ENCODE results near the gene COL5A1. TPM values are rescaled to one million over a fixed set of nuclear protein-coding genes. Genes with fewer than 3 reads are reported as not detected.

Gene COL5A1
- total RNA-seq, 2 donors from 2014 or later = not detected

- H3K4me3 Mint-ChIP-seq = no peak overlapping the region
- no peaks in the 10 kb centered on the region for H3K4me1 Mint-ChIP-seq (ENCODE audit: low read depth in 2 of 2)
- ATAC-seq = no peak
- DNase-seq (ENCODE audit: low spot score) = peak; percentile 57
- peaks cover 2 to 6% of the 10 kb centered on the region in 2 donors for H3K27me3 Mint-ChIP-seq
- H3K27ac Mint-ChIP-seq = no peak overlapping the region
- no peaks in the 10 kb centered on the region for H3K36me3 Mint-ChIP-seq
- H3K9me3 Mint-ChIP-seq = no peaks in the 10 kb centered on the region
Measured at GRCh38 chr9:134618163-134618832, 23.3 kb upstream of the COL5A1 start.

GRCh38 chr9:134618833-134619447, 22.7 kb upstream of the COL5A1 start:
- Mint-ChIP-seq H3K9me3 (no peaks in the 10 kb centered on the region), H3K36me3 (no peaks in the 10 kb centered on the region)
- no peak for ATAC-seq

DNA sequence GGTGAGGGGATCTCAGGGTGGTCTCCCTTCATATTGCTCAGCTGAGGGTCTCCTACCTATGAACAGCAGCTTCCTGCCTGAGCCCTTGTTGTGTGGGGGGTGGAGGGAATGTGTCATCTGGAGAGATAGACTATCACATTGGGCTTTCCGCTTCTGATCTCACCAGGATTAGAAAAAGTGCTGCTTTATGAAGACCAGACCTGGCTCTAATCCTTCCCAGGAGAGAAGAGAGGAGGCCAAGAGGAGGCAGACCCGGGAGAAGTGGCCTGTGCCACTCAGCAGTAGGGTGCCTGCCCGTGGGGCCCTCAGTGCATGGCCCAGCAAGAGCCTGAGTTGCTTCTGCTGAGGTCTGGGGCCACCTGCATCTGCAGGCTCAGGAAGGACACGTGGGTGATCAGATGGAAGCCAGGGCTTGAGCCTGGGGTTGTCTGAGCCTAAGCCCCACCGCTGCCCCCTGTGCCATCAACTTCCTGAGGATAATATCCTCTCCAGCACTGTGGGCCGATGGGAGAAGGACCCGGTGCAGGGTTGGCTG, 22.1 kb upstream of the COL5A1 start:
- Mint-ChIP-seq H3K27ac (no peak overlapping the region), H3K4me1 (ENCODE audit: low read depth in 2 of 2) (no peaks in the 10 kb centered on the region), H3K9me3 (no peaks in the 10 kb centered on the region), H3K4me3 (no peak overlapping the region), H3K36me3 (no peaks in the 10 kb centered on the region), H3K27me3 (peaks cover 0 to 6% of the 10 kb centered on the region in 2 donors)
- ATAC-seq (no peak), DNase-seq (ENCODE audit: low spot score) (peak; percentile 56)

More at GRCh38 chr9:134618833-134619447, 22.7 kb upstream of the COL5A1 start:
- Mint-ChIP-seq H3K27ac (no peak overlapping the region), H3K27me3 (peaks cover 0 to 6% of the 10 kb centered on the region in 2 donors), H3K4me1 (ENCODE audit: low read depth in 2 of 2) (no peaks in the 10 kb centered on the region), H3K4me3 (no peak overlapping the region)
- DNase-seq (ENCODE audit: low spot score) = peak; percentile 1

GRCh38 chr9:134619983-134620661, 21.5 kb upstream of the COL5A1 start:
- ATAC-seq (no peak), DNase-seq (ENCODE audit: low spot score) (peak; percentile 44)
- Mint-ChIP-seq H3K4me1 (ENCODE audit: low read depth in 2 of 2) (no peaks in the 10 kb centered on the region), H3K4me3 (no peak overlapping the region), H3K36me3 (no peaks in the 10 kb centered on the region), H3K27me3 (peaks cover 0 to 6% of the 10 kb centered on the region in 2 donors), H3K9me3 (no peaks in the 10 kb centered on the region), H3K27ac (no peak overlapping the region)

- H3K9me3 Mint-ChIP-seq = no peaks in the 10 kb centered on the region
- DNase-seq (ENCODE audit: low spot score) = peak; percentile 6
- no peak for ATAC-seq
Measured at GRCh38 chr9:134620751-134621557, 20.6 kb upstream of the COL5A1 start.

DNA sequence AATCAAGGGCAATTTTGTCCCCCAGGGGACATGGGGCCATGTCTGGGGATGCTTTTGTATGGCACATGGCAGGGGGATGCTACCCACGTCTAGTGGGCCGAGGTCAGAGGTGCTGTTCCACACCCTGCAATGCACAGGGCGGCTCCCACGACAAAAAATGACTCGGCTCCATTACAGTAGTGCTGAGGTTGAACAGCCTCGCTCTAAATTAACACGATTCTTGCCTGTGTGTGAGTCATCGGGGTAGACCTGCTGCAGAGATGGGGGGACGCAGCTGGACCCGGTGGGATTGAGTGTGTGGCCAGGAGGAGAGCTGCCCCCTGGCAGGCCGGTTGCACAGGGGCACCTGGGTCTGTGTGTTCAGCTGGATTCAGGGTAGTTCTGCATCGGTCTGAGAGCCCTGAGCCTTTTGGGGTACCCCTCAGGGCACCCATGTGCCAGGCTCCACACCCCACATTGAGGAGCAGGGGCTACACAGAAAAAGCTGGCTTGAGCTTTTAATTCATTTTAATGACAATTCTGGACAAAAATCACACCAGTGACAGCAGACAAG, 20.0 kb upstream of the COL5A1 start:
- H3K4me1 Mint-ChIP-seq (ENCODE audit: low read depth in 2 of 2) = no peaks in the 10 kb centered on the region
- H3K9me3 Mint-ChIP-seq = no peaks in the 10 kb centered on the region
- ATAC-seq (no peak), DNase-seq (ENCODE audit: low spot score) (peak; percentile 59)
- H3K27me3 Mint-ChIP-seq = peaks cover 0 to 3% of the 10 kb centered on the region in 2 donors
- H3K4me3 Mint-ChIP-seq = no peak overlapping the region
- H3K27ac Mint-ChIP-seq = no peak overlapping the region
- no peaks in the 10 kb centered on the region for H3K36me3 Mint-ChIP-seq

More at GRCh38 chr9:134620751-134621557, 20.6 kb upstream of the COL5A1 start:
- H3K4me1 Mint-ChIP-seq (ENCODE audit: low read depth in 2 of 2) = no peaks in the 10 kb centered on the region
- H3K36me3 Mint-ChIP-seq = no peaks in the 10 kb centered on the region
- H3K4me3 Mint-ChIP-seq = no peak overlapping the region
- H3K27ac Mint-ChIP-seq = no peak overlapping the region
- peaks cover 0 to 3% of the 10 kb centered on the region in 2 donors for H3K27me3 Mint-ChIP-seq

DNA sequence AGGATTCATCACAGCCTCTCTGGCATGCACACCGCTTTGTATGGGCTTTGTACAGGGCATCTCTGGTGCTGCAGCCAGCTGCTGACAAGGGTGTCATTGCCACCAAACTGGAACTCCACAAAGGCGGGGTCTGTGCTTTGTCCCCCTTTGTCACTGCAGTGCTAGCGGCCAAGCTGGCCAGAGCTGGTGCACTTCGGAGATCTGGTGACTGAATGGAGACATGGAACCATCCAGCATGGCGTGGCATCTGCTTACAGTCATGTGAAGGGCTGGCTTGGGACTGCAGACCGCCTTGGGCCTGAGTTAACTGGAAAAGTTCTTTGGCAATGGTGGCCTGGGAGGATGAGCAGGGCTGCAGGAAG, 18.7 kb upstream of the COL5A1 start:
- Mint-ChIP-seq H3K9me3 (no peaks in the 10 kb centered on the region), H3K27me3 (peaks cover 0 to 3% of the 10 kb centered on the region in 2 donors), H3K4me1 (ENCODE audit: low read depth in 2 of 2) (no peaks in the 10 kb centered on the region), H3K27ac (no peak overlapping the region), H3K4me3 (no peak overlapping the region), H3K36me3 (no peaks in the 10 kb centered on the region)
- no peak for ATAC-seq
- DNase-seq (ENCODE audit: low spot score) = peak; percentile 48

DNA sequence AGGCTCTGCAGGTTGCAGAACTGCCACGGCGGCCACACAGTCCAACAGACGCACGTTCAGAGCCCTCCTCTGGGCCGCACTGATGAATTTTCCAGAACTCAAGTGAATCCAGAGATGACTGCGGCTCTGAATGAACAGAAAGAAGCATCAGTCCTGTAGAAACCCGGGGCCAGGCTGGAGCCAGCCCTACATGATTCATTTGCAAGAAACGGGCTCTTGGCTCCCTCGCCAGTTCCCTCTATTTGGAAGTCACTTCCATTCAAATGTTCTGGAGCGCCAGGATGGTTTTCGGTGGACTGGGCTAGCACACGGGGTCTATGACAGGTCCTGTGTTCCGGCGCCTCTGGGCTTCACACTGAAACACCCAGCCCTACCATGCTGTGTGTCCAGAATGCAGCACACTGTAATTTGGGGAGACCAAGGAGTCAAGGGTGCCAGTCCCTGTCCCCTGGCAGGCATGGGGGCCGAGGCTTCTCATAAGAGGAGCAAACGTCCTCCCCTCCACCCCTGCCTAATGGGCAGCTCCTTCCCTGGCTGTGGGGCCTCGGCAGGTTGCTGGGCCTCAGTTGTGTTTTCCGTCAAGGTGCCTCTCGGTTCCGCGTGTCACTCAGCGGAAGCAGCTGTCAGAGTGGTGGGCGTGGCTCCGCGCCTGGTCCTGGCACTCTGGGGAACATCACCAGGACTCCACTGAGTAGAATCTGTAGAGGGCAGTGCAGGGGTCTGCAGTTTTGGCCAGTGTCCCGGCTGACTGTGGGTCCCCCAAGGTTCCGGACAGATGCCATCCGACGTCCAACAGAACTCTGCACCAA, 18.1 kb upstream of the COL5A1 start:
- peaks cover 0 to 3% of the 10 kb centered on the region in 2 donors for H3K27me3 Mint-ChIP-seq
- DNase-seq (ENCODE audit: low spot score) (peak; percentile 34), ATAC-seq (no peak)
- H3K9me3 Mint-ChIP-seq = no peaks in the 10 kb centered on the region
- no peak overlapping the region for H3K27ac Mint-ChIP-seq
- H3K36me3 Mint-ChIP-seq = no peaks in the 10 kb centered on the region
- no peaks in the 10 kb centered on the region for H3K4me1 Mint-ChIP-seq (ENCODE audit: low read depth in 2 of 2)
- no peak overlapping the region for H3K4me3 Mint-ChIP-seq

DNA sequence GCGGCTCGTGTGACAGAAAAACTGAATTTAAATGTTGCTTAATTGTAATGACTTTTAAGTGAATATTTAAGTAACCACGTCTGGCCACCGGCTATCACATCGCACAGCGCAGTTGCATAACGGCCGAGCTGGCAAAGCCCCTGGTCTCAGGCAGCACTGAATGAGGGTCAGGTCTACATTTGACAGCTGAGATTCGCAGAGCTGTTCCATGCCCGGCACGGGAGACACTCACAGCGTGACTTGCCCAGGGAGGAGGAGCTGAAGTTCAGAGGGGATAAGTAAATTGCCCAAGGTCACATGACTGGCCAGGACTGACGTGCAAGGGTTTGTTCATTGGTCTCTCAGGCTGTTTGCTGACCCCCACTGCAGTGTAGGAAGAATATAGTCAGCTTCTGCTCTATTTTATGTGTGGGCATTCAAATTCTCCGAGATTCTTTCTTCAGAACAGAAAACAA, 17.4 kb upstream of the COL5A1 start:
- Mint-ChIP-seq H3K9me3 (no peaks in the 10 kb centered on the region), H3K36me3 (no peaks in the 10 kb centered on the region), H3K4me1 (ENCODE audit: low read depth in 2 of 2) (no peaks in the 10 kb centered on the region), H3K27ac (no peak overlapping the region), H3K4me3 (no peak overlapping the region), H3K27me3 (peaks cover 0 to 3% of the 10 kb centered on the region in 2 donors)
- peak; percentile 18 for DNase-seq (ENCODE audit: low spot score)
- no peak for ATAC-seq

- Mint-ChIP-seq H3K36me3 (no peaks in the 10 kb centered on the region), H3K4me3 (no peak overlapping the region), H3K27ac (no peak overlapping the region), H3K9me3 (no peaks in the 10 kb centered on the region), H3K4me1 (ENCODE audit: low read depth in 2 of 2) (no peaks in the 10 kb centered on the region), H3K27me3 (peaks cover 0 to 3% of the 10 kb centered on the region in 2 donors)
- ATAC-seq (no peak), DNase-seq (ENCODE audit: low spot score) (peak; percentile 54)
Measured at GRCh38 chr9:134624621-134625181, 16.9 kb upstream of the COL5A1 start.

GRCh38 chr9:134625361-134626068, 16.1 kb upstream of the COL5A1 start:
- no peak overlapping the region for H3K27ac Mint-ChIP-seq
- no peaks in the 10 kb centered on the region for H3K36me3 Mint-ChIP-seq
- H3K27me3 Mint-ChIP-seq = peaks cover 0 to 3% of the 10 kb centered on the region in 2 donors
- ATAC-seq = no peak
- peak; percentile 44 for DNase-seq (ENCODE audit: low spot score)
- no peaks in the 10 kb centered on the region for H3K9me3 Mint-ChIP-seq
- no peaks in the 10 kb centered on the region for H3K4me1 Mint-ChIP-seq (ENCODE audit: low read depth in 2 of 2)
- no peak overlapping the region for H3K4me3 Mint-ChIP-seq

- Mint-ChIP-seq H3K4me3 (no peak overlapping the region), H3K9me3 (no peaks in the 10 kb centered on the region), H3K27ac (no peak overlapping the region), H3K36me3 (no peaks in the 10 kb centered on the region), H3K4me1 (ENCODE audit: low read depth in 2 of 2) (no peaks in the 10 kb centered on the region), H3K27me3 (peaks cover 0 to 3% of the 10 kb centered on the region in 2 donors)
- DNase-seq (ENCODE audit: low spot score) (peak; percentile 26), ATAC-seq (no peak)
Measured at GRCh38 chr9:134626069-134626423, 15.6 kb upstream of the COL5A1 start.

All from natural killer cell treated with Interleukin-12 subunit alpha and Interleukin-12 subunit beta and Interleukin-15 and Interleukin-18, amount 100 ng/mL, for 72 hours (primary cell).